Stimulated activated CD8-positive, alpha-beta memory T cell treated with anti-CD3 and anti-CD28 coated beads, Interleukin-15, amount 100 ng/mL, for 4 hours (primary cell): ENCODE data around the gene CHD8.
"Not testable (repeated sequence)": the region's sequence is repeated elsewhere in the genome, so short reads cannot be mapped to it uniquely, and the experiment has no call there.

ENCODE experiments used
- DNase-seq, 2 donors: peaks; one replicate each; pipeline ENCODE4 v3.0.0-alpha.2; 2020; ENCODE audit warnings: low read depth in 2 of 2

Gene CHD8

DNA sequence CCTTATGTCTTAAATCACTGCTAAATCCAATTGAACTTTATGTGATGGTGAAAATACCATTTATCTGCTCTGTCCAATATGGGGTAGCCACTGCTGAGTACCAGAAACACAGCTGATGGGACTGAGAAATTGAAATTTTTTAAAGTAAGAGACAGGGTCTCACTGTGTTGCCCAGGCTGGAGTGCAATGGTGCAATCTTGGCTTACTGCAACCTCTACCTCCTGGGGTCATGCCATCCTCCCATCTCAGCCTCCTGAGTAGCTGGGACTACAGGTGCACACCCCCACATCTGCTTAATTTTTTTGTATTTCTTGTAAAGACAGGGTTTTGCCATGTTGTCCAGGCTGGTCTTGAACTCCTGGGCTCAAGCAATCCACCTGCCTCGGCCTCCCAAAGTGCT lies 83.1 kb downstream of the CHD8 start:
- not testable (repeated sequence) for DNase-seq

DNA sequence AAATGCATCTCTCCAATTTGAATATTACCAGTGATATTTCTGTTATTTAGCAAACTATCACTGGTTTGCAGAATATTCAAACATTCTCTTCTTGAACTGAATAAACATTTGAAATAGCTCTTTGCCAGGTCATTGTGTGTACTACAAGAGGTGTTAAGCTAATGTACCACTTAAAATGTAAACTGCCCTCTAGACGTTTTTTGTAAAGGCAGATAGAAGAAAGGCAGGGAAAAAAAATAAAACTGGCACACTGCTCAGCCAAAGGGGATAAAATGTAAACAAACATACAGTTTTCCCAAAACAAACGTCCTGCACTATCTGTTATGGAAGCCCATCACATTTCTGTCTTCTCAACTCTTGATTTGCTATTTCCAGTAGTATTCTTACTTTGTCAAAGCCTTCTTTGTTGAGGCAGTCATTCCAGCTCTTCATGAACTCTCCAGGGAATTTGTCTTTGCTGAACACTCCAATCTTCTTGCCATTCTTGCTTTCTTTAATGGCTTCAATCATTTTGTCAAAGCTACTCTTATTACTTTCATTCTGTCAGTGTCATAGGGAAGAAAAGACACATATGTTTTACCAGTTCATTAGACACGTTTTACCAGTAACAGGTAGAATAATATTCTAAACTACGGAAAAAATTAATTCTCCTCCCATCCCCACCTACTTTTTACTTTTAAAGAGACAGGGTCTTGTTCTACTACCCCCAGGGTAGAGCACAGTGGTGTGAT lies 85.8 kb downstream of the CHD8 start:
- no peak for DNase-seq

GRCh38 chr14:21367582-21368144 lies 88.3 kb downstream of the CHD8 start:
- DNase-seq = no peak

- DNase-seq = no peak
Observed at GRCh38 chr14:21356511-21356910, 99.4 kb downstream of the CHD8 start.

- DNase-seq = no peak
Observed at GRCh38 chr14:21352587-21352986, 103.3 kb downstream of the CHD8 start.

DNA sequence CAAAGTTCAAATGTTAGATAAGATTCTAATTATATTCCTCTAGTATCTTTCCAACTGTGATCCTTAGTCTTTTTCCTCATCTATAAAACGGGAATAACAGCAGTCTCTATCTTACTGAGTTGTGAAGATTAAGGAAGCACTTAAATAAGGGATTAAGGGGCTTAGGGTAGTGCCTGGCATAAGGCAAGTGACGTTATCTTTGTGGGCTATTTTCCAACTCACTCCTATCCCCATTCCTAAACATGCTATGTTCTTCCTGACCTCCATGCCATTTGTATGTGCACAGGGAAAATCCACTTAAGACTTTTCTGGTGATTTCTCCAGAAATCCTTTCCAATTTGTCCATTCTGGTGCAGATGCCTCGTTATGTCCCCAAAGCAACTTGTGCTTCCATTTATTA lies 105.4 kb downstream of the CHD8 start:
- DNase-seq = no peak

DNA sequence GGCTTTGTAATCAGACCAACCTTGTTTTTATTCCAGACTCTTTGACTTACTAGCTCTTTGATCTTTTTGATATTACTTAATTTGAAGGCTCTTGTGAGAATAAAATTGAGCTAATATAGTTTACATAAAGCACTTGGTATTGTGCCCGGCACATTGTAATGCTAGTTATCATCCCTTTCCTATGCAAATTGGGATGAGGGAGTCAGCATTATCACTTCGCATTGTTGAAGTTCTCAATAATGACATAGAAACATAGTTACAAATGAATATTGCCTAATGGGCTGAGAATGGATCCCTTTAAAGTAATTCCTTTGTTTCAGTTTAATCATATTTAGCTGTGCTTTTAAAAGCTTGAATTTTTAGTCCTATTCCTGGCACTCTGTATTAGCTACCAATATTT lies 108.7 kb downstream of the CHD8 start:
- DNase-seq = no peak

DNA sequence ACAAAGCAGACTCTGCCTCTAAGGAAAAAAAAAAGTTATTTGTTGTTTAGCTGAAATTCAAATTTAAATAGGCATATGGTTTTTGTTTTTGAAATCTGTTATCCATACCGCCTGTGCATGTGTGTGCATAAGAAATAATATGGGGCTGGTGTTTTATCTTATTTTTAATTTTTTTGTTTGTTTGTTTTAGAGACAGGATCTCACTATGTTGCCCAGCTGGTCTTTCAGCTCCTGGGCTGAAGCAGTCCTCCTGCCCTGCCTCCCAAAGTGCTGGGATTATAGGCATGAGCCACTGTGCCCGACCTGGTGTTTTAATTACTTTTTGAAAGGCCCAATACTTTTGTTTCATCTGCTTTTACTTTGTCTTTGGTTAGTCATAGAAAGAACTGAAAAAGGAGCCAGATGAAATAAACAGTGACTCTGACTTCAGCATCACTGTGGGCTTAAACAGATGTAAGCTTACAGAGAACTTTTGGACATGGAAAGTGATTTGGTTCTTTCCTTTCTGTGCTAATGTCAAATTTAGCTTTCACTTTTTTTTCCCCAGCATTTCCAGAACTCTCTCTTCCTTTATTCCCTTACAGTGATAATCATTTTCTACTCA lies 109.3 kb downstream of the CHD8 start:
- DNase-seq = no peak

GRCh38 chr14:21343035-21343794 lies 112.7 kb downstream of the CHD8 start:
- DNase-seq = no peak
